HepG2 (cell line): ENCODE data around the gene PPP3CB. TPM values are rescaled to one million over a fixed set of nuclear protein-coding genes. Genes with fewer than 3 reads are reported as not detected.

Source experiments
- BHLHE40 ChIP-seq: IDR thresholded peaks from 2 replicates; pipeline ENCODE4 v1.6.1; 2011; ENCODE audit warnings: low read length, improper control_type of control experiment
- FOXJ3 ChIP-seq: sonication (generic); formaldehyde crosslinking; IDR thresholded peaks from 2 replicates; pipeline ENCODE4 v1.4.0; 2020; ENCODE audit warnings: missing genetic modification reagents, mild to moderate bottlenecking, borderline replicate concordance
- MEIS2 ChIP-seq: sonication (generic); formaldehyde crosslinking; IDR thresholded peaks from 2 replicates; pipeline ENCODE4 v1.9.0; 2021; ENCODE audit warnings: mild to moderate bottlenecking, missing genetic modification reagents
- NCOA2 ChIP-seq: sonication (generic); formaldehyde crosslinking; IDR thresholded peaks from 2 replicates; pipeline ENCODE4 v1.8.0; 2022; ENCODE audit warnings: inconsistent platforms
- PHB2 ChIP-seq: fragments of 450-650 bp; IDR thresholded peaks from 2 replicates; pipeline ENCODE4 v1.6.1; 2018; ENCODE audit not compliant: partially characterized antibody
- PRMT3 ChIP-seq: sonication (generic); formaldehyde crosslinking; IDR thresholded peaks from 2 replicates; pipeline ENCODE4 v1.8.1; 2022; ENCODE audit warnings: low read depth, mild to moderate bottlenecking, moderate library complexity, missing genetic modification reagents, borderline replicate concordance
- TBL1XR1 ChIP-seq: fragments of 150-350 bp; IDR thresholded peaks from 2 replicates; pipeline ENCODE4 v1.6.1; 2014; ENCODE audit warnings: borderline replicate concordance, low read length; ENCODE audit not compliant: partially characterized antibody
- ZNF225 ChIP-seq: sonication (generic); formaldehyde crosslinking; IDR thresholded peaks from 2 replicates; pipeline ENCODE4 v1.4.0; 2020; ENCODE audit warnings: mild to moderate bottlenecking, missing genetic modification reagents
- ZNF761 ChIP-seq: sonication (generic); formaldehyde crosslinking; conservative IDR thresholded peaks from 2 replicates; pipeline ENCODE4 v1.4.0; 2020; ENCODE audit warnings: mild to moderate bottlenecking, missing genetic modification reagents
- ZSCAN21 ChIP-seq: sonication (generic); formaldehyde crosslinking; IDR thresholded peaks from 2 replicates; pipeline ENCODE4 v1.8.0; 2022; ENCODE audit warnings: mild to moderate bottlenecking, missing genetic modification reagents, moderate library complexity, borderline replicate concordance
- polyA plus RNA-seq, 8 experiments: library from polyadenylated mRNA; depleted of rRNA in 3 of 8; stranded (reverse) in 7 of 8; unstranded in 1 of 8; fragments of >200 nt; fragmentation: Illumina TruSeq in 4 of 8; extraction: Trizol in 4 of 8; gene quantifications; 2 replicates each; pipeline versions ENCODE4 v1.2.1 to v1.2.3, GENCODE V29; 2011 to 2016; ENCODE audit warnings: low read depth in 4 of 8, missing spikeins in 1 of 8, mixed read lengths in 1 of 8; ENCODE audit not compliant: insufficient read depth in 1 of 8
- total RNA-seq, 5 experiments: library from RNA; depleted of rRNA; stranded (reverse); fragments of >200 nt; fragmentation: Illumina TruSeq; extraction: Trizol; gene quantifications; 2 replicates each; pipeline ENCODE4 v1.2.3, GENCODE V29; 2016; ENCODE audit warnings: low read depth in 1 of 5
- TF ChIP-seq, protein P1 (sequence below): sonication (generic); formaldehyde crosslinking; IDR thresholded peaks from 2 replicates; pipeline ENCODE4 v1.4.0; 2020; ENCODE audit warnings: mild to moderate bottlenecking, missing genetic modification reagents, borderline replicate concordance
- TF ChIP-seq, protein P2 (sequence below): sonication (generic); formaldehyde crosslinking; IDR thresholded peaks from 2 replicates; pipeline ENCODE4 v1.9.0; 2022; ENCODE audit warnings: low read depth, missing genetic modification reagents
- TF ChIP-seq, protein P3 (sequence below): sonication (generic); formaldehyde crosslinking; IDR thresholded peaks from 2 replicates; pipeline ENCODE4 v1.5.1; 2020; ENCODE audit warnings: missing genetic modification reagents, mild to moderate bottlenecking, borderline replicate concordance

The PPP3CB gene
- total and polyA plus RNA-seq, 2 of the 13 experiments (the other 11 are each of a cell fraction or from before 2014, with no cell fraction given), result 8.7 to 11.4 TPM

DNA sequence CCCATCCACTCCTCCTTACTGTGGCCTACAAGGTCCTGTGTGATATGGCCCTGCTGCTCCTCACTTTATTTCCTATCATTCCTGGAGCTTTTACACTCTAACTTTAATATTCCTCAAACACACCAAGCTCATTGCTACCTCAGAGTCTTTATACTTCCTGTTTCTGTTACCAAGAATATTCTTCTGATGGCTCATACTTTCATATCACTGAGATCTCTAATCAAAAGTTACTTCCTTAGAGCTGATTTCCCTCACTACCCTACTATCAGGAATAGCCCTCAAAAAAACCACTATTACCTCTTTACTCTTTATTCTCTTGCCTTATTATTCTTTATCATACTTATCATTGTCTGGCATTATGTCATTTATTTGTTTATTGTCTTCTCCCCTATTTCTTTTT, 5.8 kb upstream of the PPP3CB start (continued):
- TF ChIP-seq, protein P1, sequence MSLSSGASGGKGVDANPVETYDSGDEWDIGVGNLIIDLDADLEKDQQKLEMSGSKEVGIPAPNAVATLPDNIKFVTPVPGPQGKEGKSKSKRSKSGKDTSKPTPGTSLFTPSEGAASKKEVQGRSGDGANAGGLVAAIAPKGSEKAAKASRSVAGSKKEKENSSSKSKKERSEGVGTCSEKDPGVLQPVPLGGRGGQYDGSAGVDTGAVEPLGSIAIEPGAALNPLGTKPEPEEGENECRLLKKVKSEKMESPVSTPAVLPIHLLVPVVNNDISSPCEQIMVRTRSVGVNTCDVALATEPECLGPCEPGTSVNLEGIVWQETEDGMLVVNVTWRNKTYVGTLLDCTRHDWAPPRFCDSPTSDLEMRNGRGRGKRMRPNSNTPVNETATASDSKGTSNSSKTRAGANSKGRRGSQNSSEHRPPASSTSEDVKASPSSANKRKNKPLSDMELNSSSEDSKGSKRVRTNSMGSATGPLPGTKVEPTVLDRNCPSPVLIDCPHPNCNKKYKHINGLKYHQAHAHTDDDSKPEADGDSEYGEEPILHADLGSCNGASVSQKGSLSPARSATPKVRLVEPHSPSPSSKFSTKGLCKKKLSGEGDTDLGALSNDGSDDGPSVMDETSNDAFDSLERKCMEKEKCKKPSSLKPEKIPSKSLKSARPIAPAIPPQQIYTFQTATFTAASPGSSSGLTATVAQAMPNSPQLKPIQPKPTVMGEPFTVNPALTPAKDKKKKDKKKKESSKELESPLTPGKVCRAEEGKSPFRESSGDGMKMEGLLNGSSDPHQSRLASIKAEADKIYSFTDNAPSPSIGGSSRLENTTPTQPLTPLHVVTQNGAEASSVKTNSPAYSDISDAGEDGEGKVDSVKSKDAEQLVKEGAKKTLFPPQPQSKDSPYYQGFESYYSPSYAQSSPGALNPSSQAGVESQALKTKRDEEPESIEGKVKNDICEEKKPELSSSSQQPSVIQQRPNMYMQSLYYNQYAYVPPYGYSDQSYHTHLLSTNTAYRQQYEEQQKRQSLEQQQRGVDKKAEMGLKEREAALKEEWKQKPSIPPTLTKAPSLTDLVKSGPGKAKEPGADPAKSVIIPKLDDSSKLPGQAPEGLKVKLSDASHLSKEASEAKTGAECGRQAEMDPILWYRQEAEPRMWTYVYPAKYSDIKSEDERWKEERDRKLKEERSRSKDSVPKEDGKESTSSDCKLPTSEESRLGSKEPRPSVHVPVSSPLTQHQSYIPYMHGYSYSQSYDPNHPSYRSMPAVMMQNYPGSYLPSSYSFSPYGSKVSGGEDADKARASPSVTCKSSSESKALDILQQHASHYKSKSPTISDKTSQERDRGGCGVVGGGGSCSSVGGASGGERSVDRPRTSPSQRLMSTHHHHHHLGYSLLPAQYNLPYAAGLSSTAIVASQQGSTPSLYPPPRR (CRISPR knock-in tag), result no peak
- TF ChIP-seq ZNF761 (CRISPR knock-in tag) (no peak), PHB2 (no peak), NCOA2 (CRISPR knock-in tag) (no peak), PRMT3 (CRISPR knock-in tag) (no peak), MEIS2 (CRISPR knock-in tag) (no peak), BHLHE40 (no peak), ZNF225 (no peak), ZSCAN21 (no peak), FOXJ3 (CRISPR knock-in tag) (no peak), TBL1XR1 (no peak)
- TF ChIP-seq, protein P2, sequence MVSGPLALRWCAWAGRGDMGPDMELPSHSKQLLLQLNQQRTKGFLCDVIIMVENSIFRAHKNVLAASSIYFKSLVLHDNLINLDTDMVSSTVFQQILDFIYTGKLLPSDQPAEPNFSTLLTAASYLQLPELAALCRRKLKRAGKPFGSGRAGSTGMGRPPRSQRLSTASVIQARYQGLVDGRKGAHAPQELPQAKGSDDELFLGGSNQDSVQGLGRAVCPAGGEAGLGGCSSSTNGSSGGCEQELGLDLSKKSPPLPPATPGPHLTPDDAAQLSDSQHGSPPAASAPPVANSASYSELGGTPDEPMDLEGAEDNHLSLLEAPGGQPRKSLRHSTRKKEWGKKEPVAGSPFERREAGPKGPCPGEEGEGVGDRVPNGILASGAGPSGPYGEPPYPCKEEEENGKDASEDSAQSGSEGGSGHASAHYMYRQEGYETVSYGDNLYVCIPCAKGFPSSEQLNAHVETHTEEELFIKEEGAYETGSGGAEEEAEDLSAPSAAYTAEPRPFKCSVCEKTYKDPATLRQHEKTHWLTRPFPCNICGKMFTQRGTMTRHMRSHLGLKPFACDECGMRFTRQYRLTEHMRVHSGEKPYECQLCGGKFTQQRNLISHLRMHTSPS (CRISPR knock-in tag), result no peak
- TF ChIP-seq, protein P3, sequence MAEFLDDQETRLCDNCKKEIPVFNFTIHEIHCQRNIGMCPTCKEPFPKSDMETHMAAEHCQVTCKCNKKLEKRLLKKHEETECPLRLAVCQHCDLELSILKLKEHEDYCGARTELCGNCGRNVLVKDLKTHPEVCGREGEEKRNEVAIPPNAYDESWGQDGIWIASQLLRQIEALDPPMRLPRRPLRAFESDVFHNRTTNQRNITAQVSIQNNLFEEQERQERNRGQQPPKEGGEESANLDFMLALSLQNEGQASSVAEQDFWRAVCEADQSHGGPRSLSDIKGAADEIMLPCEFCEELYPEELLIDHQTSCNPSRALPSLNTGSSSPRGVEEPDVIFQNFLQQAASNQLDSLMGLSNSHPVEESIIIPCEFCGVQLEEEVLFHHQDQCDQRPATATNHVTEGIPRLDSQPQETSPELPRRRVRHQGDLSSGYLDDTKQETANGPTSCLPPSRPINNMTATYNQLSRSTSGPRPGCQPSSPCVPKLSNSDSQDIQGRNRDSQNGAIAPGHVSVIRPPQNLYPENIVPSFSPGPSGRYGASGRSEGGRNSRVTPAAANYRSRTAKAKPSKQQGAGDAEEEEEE (CRISPR knock-in tag), result no peak
